HG02852 (cell line): ENCODE results near the gene COA5.

Experiments
- ATAC-seq: cut with Tn5 transposase; IDR thresholded peaks from one replicate; pipeline ENCODE4 v1.9.1; 2021; ENCODE audit warnings: mild to moderate bottlenecking, moderate library complexity; ENCODE audit not compliant: unreplicated experiment

COA5 gene

GRCh38 chr2:98608116-98608961 is at the start of gene COA5, which contains the start of gene UNC50:
Gene COA5 (minus strand): TSS chr2:98608512. CDS start chr2:98608405, 107 bp downstream.
Gene UNC50 (plus strand): TSS chr2:98608589. CDS start chr2:98609760, 1,171 bp downstream.
- ATAC-seq = peak; percentile 83

- ATAC-seq = no peak
These were observed 48.5 kb upstream of the COA5 start for GRCh38 chr2:98656800-98657199.

GRCh38 chr2:98654699-98655495 is 46.6 kb upstream of the COA5 start:
- ATAC-seq = no peak

GRCh38 chr2:98650998-98651397 is 42.7 kb upstream of the COA5 start:
- no peak for ATAC-seq

- ATAC-seq = no peak
These were observed 41.7 kb upstream of the COA5 start for GRCh38 chr2:98649992-98650375.

GRCh38 chr2:98649135-98649991 is 41.1 kb upstream of the COA5 start:
- ATAC-seq = no peak

- no peak for ATAC-seq
These were observed 40.1 kb upstream of the COA5 start for GRCh38 chr2:98648451-98648850.

GRCh38 chr2:98647636-98648035 is 39.3 kb upstream of the COA5 start:
- ATAC-seq = no peak

- ATAC-seq = no peak
These were observed 35.3 kb upstream of the COA5 start for GRCh38 chr2:98643496-98644100.

GRCh38 chr2:98637401-98638147 is 29.3 kb upstream of the COA5 start:
- peak; percentile 91 for ATAC-seq

GRCh38 chr2:98634406-98635092 is 26.2 kb upstream of the COA5 start:
- ATAC-seq = no peak

- ATAC-seq = no peak
These were observed 24.0 kb upstream of the COA5 start for GRCh38 chr2:98632351-98632750.

GRCh38 chr2:98623657-98624056 is 15.3 kb upstream of the COA5 start:
- no peak for ATAC-seq

- no peak for ATAC-seq
These were observed 8.8 kb upstream of the COA5 start for GRCh38 chr2:98617149-98617548.

- ATAC-seq = no peak
These were observed 7.2 kb upstream of the COA5 start for GRCh38 chr2:98615481-98615880.

GRCh38 chr2:98614024-98614739 is 5.9 kb upstream of the COA5 start:
- no peak for ATAC-seq

- ATAC-seq = peak; percentile 19
These were observed 771 bp upstream of the COA5 start for GRCh38 chr2:98608962-98609604.

GRCh38 chr2:98607741-98608115 is 584 bp downstream of the COA5 start:
- ATAC-seq = no peak
